Vagina (tissue), 2 donors: Measurements from ENCODE around the gene C16orf89.

Experiments
- POLR2A ChIP-seq, 2 donors: fragments of 450-650 bp; IDR thresholded peaks; one replicate each; pipeline ENCODE4 v1.6.1; 2017; ENCODE audit warnings: antibody characterized with exemption in 2 of 2, mild to moderate bottlenecking in 2 of 2, moderate library complexity in 2 of 2
- POLR2AphosphoS5 ChIP-seq, 2 donors: sonication (generic); formaldehyde crosslinking; IDR thresholded peaks; one replicate each; pipeline ENCODE4 v1.9.0; 2017; ENCODE audit warnings: antibody characterized with exemption in 2 of 2, mild to moderate bottlenecking in 2 of 2, low read depth in 1 of 2; ENCODE audit not compliant: insufficient read depth in 1 of 2
- TF ChIP-seq, protein P1 (sequence below), 3 experiments: fragments of 450-650 bp in 2 of 3; fragments of 200-600 bp in 1 of 3; sonication (generic) in 1 of 3; IDR thresholded peaks; one replicate each; pipeline ENCODE4 v1.5.1; 2017 to 2019; ENCODE audit warnings: antibody characterized with exemption in 3 of 3, mild to moderate bottlenecking in 2 of 3, moderate library complexity in 2 of 3

DNA sequence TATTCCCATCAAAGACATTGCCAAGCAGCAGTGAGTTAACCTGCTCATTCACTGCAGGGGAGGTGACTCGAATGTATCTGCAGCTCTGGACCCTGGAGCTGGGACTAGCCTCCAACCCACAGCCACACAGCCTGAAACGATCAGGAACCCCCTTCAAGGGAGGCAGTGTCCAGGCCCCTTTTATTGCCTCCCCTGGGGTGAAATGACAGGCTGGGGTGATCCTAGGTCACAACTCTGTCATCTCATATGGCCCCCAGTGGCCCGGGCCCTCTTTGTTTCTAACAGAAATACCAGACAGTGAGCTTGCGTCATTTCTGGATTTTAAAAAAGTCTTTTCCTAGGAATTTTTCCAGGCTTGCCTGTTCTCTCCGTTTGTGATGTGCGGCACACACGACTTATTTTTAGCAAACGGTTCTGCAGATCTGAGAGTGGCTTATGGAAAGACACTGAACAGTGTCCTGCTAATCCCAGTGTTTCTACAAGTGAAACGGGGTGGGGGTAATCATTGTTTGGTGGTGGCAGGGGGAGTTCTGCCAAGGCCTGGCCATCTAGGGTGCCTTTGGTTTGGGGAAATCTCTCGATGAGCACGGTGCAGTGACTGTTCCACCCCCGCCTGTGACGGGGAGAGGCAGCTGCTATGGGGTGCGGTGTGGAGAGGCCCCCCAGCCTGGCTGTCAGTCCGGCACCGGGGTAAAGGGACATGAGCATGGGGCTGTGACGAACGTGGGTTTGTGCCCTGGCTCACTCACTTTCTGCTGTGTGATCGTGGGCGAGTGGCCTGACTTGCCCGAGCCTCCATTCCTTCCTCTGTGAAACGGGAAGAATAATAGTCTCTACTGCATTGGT lies 59.2 kb downstream of the C16orf89 start:
- TF ChIP-seq POLR2A (IDR thresholded peaks at IDR 0.05): no peak
- no peak for TF ChIP-seq POLR2AphosphoS5 (IDR thresholded peaks at IDR 0.05; ENCODE audit: insufficient read depth in 1 of 2, low read depth in 1 of 2)
- TF ChIP-seq, protein P1, sequence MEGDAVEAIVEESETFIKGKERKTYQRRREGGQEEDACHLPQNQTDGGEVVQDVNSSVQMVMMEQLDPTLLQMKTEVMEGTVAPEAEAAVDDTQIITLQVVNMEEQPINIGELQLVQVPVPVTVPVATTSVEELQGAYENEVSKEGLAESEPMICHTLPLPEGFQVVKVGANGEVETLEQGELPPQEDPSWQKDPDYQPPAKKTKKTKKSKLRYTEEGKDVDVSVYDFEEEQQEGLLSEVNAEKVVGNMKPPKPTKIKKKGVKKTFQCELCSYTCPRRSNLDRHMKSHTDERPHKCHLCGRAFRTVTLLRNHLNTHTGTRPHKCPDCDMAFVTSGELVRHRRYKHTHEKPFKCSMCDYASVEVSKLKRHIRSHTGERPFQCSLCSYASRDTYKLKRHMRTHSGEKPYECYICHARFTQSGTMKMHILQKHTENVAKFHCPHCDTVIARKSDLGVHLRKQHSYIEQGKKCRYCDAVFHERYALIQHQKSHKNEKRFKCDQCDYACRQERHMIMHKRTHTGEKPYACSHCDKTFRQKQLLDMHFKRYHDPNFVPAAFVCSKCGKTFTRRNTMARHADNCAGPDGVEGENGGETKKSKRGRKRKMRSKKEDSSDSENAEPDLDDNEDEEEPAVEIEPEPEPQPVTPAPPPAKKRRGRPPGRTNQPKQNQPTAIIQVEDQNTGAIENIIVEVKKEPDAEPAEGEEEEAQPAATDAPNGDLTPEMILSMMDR (IDR thresholded peaks at IDR 0.05): no peak
